Thyroid gland (tissue), 4 donors: ENCODE data around the gene DOCK1. TPM values are rescaled to one million over a fixed set of nuclear protein-coding genes. Genes with fewer than 3 reads are reported as not detected.

Experiments used
- DNase-seq, 2 donors: peaks; one replicate each; pipeline ENCODE4 v3.0.0-alpha.2; 2019
- H3K27ac ChIP-seq, 3 donors: fragments of 200-600 bp; sonication (generic); 1 replicate in 2 of 3; 2 replicates in 1 of 3; pipeline ENCODE4 v1.5.1; 2016 to 2019; ENCODE audit warnings: mild to moderate bottlenecking in 1 of 3, moderate library complexity in 1 of 3
- H3K27me3 ChIP-seq: fragments of 200-600 bp; sonication (generic); one replicate; pipeline ENCODE4 v1.5.1; 2019
- H3K36me3 ChIP-seq, 2 donors: fragments of 200-600 bp; sonication (generic); one replicate each; pipeline ENCODE4 v1.5.1; 2016 to 2019
- H3K4me1 ChIP-seq, 2 donors: fragments of 200-600 bp; sonication (generic); one replicate each; pipeline ENCODE4 v1.5.1; 2017 to 2019
- H3K4me3 ChIP-seq, 3 donors: fragments of 200-600 bp; sonication (generic); replicated peaks in 1 of 3; 1 replicate in 2 of 3; 2 replicates in 1 of 3; pipeline ENCODE4 v1.5.1; 2016; ENCODE audit warnings: mild to moderate bottlenecking in 1 of 3
- H3K9me3 ChIP-seq: fragments of 200-600 bp; sonication (generic); one replicate; pipeline ENCODE4 v1.5.1; 2017
- CTCF ChIP-seq, 6 experiments: fragments of 200-600 bp in 3 of 6; fragments of 450-650 bp in 3 of 6; sonication (generic) in 3 of 6; IDR thresholded peaks; one replicate each; pipeline ENCODE4 v1.5.1; 2016 to 2019; ENCODE audit warnings: antibody characterized with exemption in 6 of 6, mild to moderate bottlenecking in 2 of 6, inconsistent platforms in 1 of 6, moderate library complexity in 1 of 6
- POLR2A ChIP-seq, 2 donors: fragments of 450-650 bp; IDR thresholded peaks; one replicate each; pipeline ENCODE4 v1.6.1; 2017; ENCODE audit warnings: antibody characterized with exemption in 2 of 2, mild to moderate bottlenecking in 2 of 2, moderate library complexity in 1 of 2
- WGBS, 2 donors: methylation state at CpG; one replicate each; pipeline ENCODE4 v1.1.5; 2017; 5-methylcytosine and 5-hydroxymethylcytosine counted together
- intact Hi-C: fragments of 100-400 bp; cut with DNase I; formaldehyde crosslinking; loops from one replicate; pipeline ENCODE4 v1.15.1; 2023
- total RNA-seq, 4 donors: library from RNA; depleted of rRNA; stranded (reverse); fragments of >200 nt; gene quantifications; one replicate each; pipeline ENCODE4 v1.2.3, GENCODE V29; 2016

The DOCK1 gene
- total RNA-seq, 4 donors from 2014 or later = 89.7 to 217 (median 112) TPM

GRCh38 chr10:127151541-127151940, 246.3 kb downstream of the DOCK1 start:
- no peak overlapping the region for H3K4me3 ChIP-seq
- no peaks in the 10 kb centered on the region for H3K9me3 ChIP-seq
- WGBS, 2 donors = 95 to 96% methylated on average over 10 of the region's 10 CpGs
- no peak for TF ChIP-seq POLR2A (IDR thresholded peaks at IDR 0.05)
- TF ChIP-seq CTCF (IDR thresholded peaks at IDR 0.05) = no peak
- no peak for DNase-seq
- H3K27me3 ChIP-seq = no peaks in the 10 kb centered on the region
- no peaks in the 10 kb centered on the region for H3K4me1 ChIP-seq
- intact Hi-C loops = no loop called here
- no peaks in the 10 kb centered on the region for H3K36me3 ChIP-seq
- no peak overlapping the region for H3K27ac ChIP-seq

- 91% methylated on average over 9 of the region's 9 CpGs for WGBS, 2 donors
- no peaks in the 10 kb centered on the region for H3K4me1 ChIP-seq
- H3K27ac ChIP-seq = no peak overlapping the region
These were observed 246.9 kb downstream of the DOCK1 start for GRCh38 chr10:127151981-127152699.

GRCh38 chr10:127153181-127153580, 248.0 kb downstream of the DOCK1 start:
- intact Hi-C loops = no loop called here
- 79 to 89% methylated on average over 4 of the region's 4 CpGs for WGBS, 2 donors

More at GRCh38 chr10:127151981-127152699, 246.9 kb downstream of the DOCK1 start:
- Histone ChIP-seq H3K9me3 (no peaks in the 10 kb centered on the region), H3K4me3 (no peak overlapping the region), H3K36me3 (no peaks in the 10 kb centered on the region), H3K27me3 (no peaks in the 10 kb centered on the region)
- TF ChIP-seq CTCF (IDR thresholded peaks at IDR 0.05) = no peak
- TF ChIP-seq POLR2A (IDR thresholded peaks at IDR 0.05) = no peak
- intact Hi-C loops = no loop called here
- peak in 1 of 2 donors; percentile 25 for DNase-seq

GRCh38 chr10:127154831-127155620, 249.8 kb downstream of the DOCK1 start:
- H3K36me3 ChIP-seq = no peaks in the 10 kb centered on the region
- TF ChIP-seq POLR2A (IDR thresholded peaks at IDR 0.05) (no peak), CTCF (IDR thresholded peaks at IDR 0.05) (no peak)
- intact Hi-C loops = no loop called here
- H3K27ac ChIP-seq = no peak overlapping the region
- no peaks in the 10 kb centered on the region for H3K4me1 ChIP-seq
- WGBS, 2 donors = 87 to 88% methylated on average over 9 of the region's 9 CpGs
- no peak overlapping the region for H3K4me3 ChIP-seq
- no peaks in the 10 kb centered on the region for H3K9me3 ChIP-seq
- H3K27me3 ChIP-seq = no peaks in the 10 kb centered on the region
- DNase-seq = no peak

More at GRCh38 chr10:127153181-127153580, 248.0 kb downstream of the DOCK1 start:
- H3K27me3 ChIP-seq = no peaks in the 10 kb centered on the region
- TF ChIP-seq POLR2A (IDR thresholded peaks at IDR 0.05) = no peak
- TF ChIP-seq CTCF (IDR thresholded peaks at IDR 0.05) = no peak
- no peak overlapping the region for H3K4me3 ChIP-seq
- H3K36me3 ChIP-seq = no peaks in the 10 kb centered on the region
- H3K9me3 ChIP-seq = no peaks in the 10 kb centered on the region
- no peak overlapping the region for H3K27ac ChIP-seq
- DNase-seq = no peak
- no peaks in the 10 kb centered on the region for H3K4me1 ChIP-seq

GRCh38 chr10:127157089-127157488, 251.9 kb downstream of the DOCK1 start:
- no peak overlapping the region for H3K4me3 ChIP-seq
- 92 to 97% methylated on average over 4 of the region's 4 CpGs for WGBS, 2 donors
- DNase-seq = no peak
- H3K27ac ChIP-seq = no peak overlapping the region
- H3K9me3 ChIP-seq = no peaks in the 10 kb centered on the region
- H3K4me1 ChIP-seq = no peaks in the 10 kb centered on the region
- no peaks in the 10 kb centered on the region for H3K36me3 ChIP-seq
- no peak for TF ChIP-seq POLR2A (IDR thresholded peaks at IDR 0.05)
- TF ChIP-seq CTCF (IDR thresholded peaks at IDR 0.05) = no peak
- intact Hi-C loops = no loop called here
- no peaks in the 10 kb centered on the region for H3K27me3 ChIP-seq
